HG02759 (cell line): ENCODE measurements around the gene NDUFB2.
"Not testable (repeated sequence)": the region's sequence is repeated elsewhere in the genome, so short reads cannot be mapped to it uniquely, and the experiment has no call there.

Experiments used
- ATAC-seq: cut with Tn5 transposase; IDR thresholded peaks from one replicate; pipeline ENCODE4 v1.9.1; 2021; ENCODE audit warnings: mild to moderate bottlenecking, moderate library complexity; ENCODE audit not compliant: unreplicated experiment

The NDUFB2 gene

DNA sequence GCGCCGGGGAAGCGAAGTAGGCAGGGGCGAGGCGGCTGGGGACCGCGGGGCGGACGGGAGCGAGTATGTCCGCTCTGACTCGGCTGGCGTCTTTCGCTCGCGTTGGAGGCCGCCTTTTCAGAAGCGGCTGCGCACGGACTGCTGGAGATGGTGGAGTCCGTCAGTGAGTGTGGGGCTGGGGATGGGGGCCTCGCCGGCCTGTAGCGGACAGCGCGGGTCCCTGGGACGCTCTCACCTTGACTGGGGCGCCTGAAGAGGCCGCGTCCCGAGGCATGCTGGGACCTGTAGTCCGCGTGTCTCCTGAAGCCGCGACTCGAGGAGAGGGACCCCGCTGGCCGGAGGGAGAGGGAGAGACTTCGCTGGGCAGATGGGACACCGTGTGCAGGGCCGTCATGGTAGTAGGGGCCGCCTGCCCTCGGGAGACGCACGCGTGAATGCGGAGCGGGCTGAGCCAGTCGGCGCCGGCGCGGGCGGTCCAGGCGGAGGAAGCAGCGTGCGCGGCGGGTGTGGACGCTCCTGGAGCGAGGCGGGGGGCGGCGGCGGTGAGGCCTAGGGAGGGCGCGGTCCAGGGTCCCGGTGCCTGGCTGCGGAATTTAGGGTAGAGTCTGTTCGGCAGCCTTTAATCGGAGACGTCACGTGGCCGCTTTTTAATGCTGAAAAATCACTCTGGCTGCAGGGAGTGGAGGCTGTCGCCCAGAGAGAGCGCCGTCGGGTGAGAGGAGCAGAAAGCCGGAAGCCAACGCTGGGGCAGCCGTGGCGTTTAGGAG, at the start of gene NDUFB2:
TSS of gene NDUFB2 (plus strand) at position 29 of the 767 bp plus-strand sequence. CDS start at position 66, 37 bp downstream.
- peak; percentile 94 for ATAC-seq

- ATAC-seq = peak; percentile 86
These were observed 49.4 kb upstream of the NDUFB2 start for GRCh38 chr7:140646931-140647647.

DNA sequence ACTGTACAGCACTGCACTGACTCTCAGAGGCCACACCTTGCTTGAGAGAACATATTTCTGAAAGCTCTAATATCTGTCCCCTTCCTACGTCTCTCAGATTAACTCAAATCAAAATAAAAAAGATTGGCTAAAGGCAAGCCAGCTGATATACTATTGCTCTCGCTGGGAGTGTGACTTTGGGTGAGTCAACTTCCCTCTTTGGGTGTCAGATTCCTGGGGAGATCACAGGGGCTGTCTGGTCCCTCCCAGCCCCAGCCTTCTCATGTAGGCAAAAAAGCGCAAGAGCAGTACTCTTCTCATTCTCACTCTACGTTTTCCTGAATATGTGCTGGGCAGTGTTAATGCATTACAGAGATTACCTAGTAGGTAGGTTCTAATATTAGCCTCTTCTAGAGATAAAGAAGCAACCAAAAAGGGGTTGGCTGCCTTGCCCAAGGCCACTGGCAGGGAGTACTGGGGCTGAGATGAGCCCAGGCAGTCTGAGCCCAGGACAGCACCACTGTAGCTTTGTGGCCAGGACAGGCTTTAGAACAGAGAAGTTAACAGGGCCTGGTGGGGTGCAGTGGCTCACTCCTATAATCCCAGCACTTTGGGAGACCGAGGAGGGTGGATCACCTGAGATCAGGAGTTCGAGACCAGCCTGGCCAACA, 46.8 kb upstream of the NDUFB2 start:
- ATAC-seq = no peak

GRCh38 chr7:140650367-140650766, 46.1 kb upstream of the NDUFB2 start:
- no peak for ATAC-seq

DNA sequence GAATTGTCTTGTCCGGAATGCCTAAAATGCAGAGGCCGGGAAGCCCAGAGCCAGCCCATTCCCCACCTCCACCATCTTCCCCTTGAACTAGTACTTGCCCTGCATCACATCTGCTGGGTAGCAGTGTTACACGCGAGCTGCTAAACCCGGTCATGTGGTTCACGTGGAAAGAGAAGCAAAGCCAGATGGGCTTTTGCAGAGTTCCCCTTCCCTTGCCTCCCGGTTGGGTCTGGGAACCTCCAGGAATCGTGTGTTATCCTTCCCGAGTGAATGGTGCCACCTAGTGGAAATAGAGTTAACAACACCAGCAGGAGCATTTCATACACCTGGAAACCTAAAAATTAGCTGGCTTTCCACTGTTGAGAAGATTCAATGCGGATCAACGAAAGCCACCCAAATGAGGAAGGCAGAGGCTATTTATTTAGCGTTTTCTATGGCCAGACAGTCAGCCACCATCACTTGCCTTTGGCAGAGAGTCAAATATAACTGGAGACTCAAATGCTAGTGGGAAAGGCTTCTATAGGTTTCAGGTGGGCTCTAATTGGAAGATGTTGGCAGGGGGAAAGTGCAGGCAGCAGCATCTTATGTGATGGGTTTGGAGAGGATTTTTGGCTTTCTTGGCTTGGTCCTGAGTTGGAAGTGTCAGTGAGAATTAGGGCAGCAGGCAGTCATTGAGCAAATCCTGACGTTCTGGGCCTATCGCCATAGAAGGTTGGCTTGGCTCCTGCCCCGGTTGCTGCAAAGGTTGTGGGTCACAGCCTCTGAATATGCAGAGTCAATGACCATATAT, 43.0 kb upstream of the NDUFB2 start:
- ATAC-seq = no peak

DNA sequence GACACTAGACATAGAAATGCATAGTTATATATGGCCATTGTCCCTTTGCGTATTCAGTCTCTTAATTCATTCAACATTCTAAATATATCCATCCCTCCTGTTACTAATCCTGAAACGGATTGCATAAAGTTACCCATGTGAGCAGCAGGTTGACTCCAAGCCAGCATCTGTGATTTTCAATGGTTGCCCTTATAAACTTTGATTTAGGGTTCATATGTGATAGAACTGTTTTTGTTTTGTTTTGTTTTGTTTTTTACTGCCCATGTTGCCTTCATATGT, 42.5 kb upstream of the NDUFB2 start:
- no peak for ATAC-seq

- no peak for ATAC-seq
These were observed 41.8 kb upstream of the NDUFB2 start for GRCh38 chr7:140654661-140655060.

DNA sequence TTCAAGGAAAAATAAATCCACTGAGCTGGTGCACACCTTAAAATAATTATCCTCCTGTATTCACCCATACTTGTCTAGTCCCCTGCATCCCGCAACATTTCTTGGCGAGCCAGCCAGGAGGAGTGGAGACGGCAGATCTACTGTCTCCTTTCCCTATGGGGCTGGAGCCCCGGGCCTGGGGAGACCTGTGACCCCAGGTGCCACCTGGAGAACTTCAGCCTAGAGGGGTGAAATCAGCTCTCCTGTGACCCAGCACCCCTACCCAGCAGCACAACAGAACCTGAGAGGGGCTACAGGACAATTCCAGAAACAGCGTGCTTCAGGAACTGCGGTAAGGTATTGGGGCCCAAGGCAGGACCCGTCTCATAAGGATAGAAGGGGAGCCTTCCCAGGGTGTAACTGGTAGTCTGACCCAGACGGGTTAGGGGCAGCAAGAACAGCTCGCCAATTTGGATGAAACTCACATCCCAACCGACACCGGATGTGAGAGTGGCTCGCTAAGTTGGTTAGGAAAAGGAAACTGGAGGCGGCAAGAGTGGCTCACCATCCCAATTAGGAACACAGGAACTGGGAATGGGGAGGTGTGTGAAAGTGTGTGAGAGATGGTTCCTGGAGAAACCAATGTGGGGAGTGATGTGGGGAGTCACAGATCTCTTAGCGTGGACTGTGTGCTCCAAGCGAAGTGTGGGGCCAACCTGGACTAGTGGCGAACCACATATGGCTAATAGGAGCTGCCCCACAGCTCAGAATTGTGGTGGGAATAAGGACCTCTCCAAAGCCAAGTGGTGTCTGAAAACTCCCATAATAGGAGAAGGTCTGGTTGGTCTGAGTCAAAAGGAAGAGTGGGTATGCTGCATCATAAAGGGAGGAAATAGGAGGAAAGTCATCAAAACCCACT, 40.7 kb upstream of the NDUFB2 start:
- ATAC-seq = no peak

GRCh38 chr7:140656548-140657515, 39.7 kb upstream of the NDUFB2 start:
- peak; percentile 85 for ATAC-seq

DNA sequence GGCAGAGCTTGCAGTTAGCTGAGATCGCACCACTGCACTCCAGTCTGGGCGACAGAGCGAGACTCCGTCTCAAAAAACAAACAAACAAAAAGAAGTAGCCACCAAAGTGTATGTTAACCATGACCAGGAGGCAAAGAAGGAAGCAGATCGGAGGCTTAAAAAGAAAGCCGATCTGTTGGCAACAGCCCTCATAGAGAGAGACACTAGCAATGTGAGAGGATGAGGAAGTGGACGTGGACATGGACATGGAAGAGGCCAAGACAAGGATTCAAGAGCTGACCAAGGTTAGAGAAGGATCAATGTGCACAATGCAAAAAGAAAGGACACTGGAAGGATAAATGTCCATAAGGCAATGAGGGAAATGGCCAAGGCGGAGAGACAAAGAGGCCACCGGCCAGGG, 38.6 kb upstream of the NDUFB2 start:
- ATAC-seq = no peak

DNA sequence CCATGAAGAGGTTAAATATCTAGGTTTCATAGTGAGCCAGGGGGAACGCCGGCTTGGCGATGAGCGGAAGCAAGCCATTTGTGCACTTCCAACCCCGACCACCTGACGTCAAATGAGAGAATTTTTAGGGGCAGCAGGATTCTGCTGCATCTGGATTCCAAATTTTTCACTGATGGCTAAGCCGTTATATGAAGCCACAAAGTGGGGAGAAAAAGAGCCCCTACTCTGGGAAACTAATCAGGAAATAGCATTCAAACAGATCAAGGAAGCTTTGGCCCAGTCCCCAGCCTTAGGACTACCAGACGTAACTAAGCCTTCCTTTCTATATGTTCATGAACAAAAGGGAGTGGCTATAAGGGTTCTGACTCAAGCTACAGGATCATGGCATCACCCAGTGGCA, 36.7 kb upstream of the NDUFB2 start:
- ATAC-seq = no peak

DNA sequence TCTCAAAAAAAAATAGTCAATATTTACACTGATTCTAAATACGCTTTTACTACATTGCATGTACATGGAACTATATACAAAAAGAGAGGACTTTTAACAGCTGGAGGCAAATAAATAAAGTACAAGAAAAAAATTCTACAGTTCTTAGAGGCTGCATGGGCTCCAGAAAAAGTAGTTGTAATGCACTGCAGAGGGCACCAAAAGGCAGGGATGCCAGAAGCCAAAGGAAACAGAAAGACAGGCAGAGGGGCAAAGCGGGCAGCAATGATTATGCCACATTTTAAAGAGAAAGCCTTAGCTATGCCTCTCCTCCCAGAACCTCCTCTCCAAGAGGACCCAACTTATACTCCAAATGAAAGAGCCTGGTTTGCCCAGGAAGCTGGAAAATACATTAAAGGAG, 35.4 kb upstream of the NDUFB2 start:
- no peak for ATAC-seq

DNA sequence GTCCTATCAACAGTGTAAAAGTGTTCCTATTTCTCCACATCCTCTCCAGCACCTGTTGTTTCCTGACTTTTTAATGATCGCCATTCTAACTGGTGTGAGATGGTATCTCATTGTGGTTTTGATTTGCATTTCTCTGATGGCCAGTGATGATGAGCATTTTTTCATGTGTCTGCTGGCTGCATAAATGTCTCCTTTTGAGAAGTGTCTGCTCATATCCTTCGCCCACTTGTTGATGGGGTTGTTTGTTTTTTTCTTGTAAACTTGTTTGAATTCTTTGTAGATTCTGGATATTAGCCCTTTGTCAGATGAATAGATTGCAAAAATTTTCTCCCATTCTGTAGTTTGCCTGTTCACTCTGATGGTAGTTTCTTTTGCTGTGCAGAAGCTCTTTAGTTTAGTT, 33.6 kb upstream of the NDUFB2 start:
- ATAC-seq = not testable (repeated sequence)

- no peak for ATAC-seq
These were observed 29.0 kb upstream of the NDUFB2 start for GRCh38 chr7:140667476-140667875.

DNA sequence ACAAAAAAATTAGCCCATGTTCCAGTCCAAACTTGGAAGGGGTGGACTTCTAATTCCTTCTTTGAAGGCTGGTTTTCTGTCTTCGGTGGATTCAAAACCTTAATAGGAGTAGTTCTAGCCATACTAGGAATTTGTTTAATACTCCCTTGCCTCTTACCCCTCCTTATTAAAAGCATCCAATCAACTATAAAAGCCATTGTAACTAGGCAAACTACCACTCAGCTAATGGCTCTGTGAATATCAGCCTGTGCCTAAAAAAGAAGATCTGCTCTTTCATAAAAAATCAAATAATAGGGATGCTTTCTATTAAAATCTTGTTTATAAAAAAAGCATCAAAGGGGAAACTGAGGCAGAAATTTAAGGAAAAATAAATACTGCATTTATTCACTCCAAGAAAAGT, 27.9 kb upstream of the NDUFB2 start:
- no peak for ATAC-seq

- no peak for ATAC-seq
These were observed 27.2 kb upstream of the NDUFB2 start for GRCh38 chr7:140669352-140669751.

- not testable (repeated sequence) for ATAC-seq
These were observed 26.6 kb upstream of the NDUFB2 start for GRCh38 chr7:140669862-140670261.

- no peak for ATAC-seq
These were observed 26.1 kb upstream of the NDUFB2 start for GRCh38 chr7:140670343-140670935.

GRCh38 chr7:140671966-140672365, 24.5 kb upstream of the NDUFB2 start:
- no peak for ATAC-seq
